GM19099 (cell line): ENCODE measurements around the gene CNOT2.

Experiments used
- POLR2A ChIP-seq: IDR thresholded peaks from 3 replicates; pipeline ENCODE4 v1.6.1; 2011; ENCODE audit warnings: low read depth; ENCODE audit not compliant: insufficient read length; ENCODE audit errors: extremely low read depth

CNOT2 gene

DNA sequence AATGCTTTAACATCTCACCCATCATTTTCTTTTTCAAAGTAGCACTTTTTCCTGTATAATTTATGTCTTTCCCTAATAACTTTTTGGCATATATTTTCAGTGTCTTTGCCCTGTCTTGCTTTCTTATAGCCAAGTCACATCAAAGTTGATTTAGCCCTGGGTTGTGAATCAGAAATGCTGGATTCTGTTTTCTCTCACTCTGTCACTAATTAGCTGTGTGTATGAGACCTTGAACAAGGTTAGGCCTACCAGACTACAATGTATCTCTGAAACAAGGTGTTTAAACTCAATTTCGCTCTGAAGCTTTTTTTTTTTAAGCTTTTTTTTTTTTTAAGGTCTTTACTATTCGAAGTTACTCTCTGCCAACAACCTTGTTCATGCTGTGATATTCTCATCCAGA lies 25.7 kb downstream of the CNOT2 start:
- no peak for TF ChIP-seq POLR2A

DNA sequence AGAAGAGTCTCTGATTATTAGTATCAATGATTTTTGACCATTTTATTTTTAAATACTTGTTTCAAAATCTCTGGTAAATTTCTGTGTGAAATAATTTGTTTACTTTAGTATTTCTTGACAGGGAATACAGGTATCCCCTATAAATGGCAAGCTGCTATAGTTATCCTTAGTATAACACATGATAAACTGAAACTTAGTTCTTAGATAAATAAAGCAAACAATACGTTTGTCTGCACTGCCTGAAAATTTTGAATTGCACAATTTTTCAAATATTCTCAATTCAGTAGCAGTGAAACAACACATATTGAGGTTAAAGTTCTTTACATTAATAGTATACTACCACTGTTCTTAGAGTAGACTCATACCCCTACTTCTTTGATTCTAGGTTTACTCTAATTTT lies 26.9 kb downstream of the CNOT2 start:
- no peak for TF ChIP-seq POLR2A

DNA sequence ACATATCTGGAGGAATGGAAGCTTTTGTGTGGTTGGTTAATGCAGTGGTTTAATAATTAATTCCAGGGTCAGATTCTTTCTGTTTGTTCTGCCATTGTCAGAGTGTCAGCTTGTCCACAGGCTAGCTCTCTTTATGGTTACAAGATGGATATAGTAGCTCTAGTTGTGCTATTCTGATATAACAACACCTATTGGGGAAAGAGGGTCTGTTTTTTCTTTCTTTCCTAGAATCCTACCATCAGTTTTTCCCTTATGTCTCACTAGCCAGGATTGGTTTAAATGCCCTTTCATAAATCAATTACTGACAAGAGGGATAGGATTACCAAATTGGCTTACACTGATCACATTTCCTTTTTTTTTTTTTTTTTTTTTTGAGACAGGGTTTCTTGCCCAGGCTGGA lies 27.8 kb downstream of the CNOT2 start:
- no peak for TF ChIP-seq POLR2A

DNA sequence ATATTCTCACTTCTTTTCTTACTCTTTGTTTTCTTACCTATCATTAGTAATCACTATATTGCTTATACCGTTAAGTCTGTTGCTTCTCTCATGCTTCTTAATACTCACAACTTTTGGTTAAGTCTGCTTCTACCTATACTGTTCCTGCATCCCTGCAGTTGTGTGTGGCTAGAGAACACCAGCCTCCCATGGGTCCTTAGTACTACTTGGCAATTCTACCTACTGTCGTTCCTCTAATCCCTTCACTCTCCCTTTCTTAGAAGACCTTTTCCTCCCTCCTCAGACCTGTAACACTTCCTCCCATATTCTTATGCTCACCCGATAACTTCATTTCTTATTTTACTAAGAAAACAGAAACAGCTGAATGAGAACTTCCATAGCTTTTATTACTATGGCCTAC lies 29.3 kb downstream of the CNOT2 start:
- TF ChIP-seq POLR2A = no peak

DNA sequence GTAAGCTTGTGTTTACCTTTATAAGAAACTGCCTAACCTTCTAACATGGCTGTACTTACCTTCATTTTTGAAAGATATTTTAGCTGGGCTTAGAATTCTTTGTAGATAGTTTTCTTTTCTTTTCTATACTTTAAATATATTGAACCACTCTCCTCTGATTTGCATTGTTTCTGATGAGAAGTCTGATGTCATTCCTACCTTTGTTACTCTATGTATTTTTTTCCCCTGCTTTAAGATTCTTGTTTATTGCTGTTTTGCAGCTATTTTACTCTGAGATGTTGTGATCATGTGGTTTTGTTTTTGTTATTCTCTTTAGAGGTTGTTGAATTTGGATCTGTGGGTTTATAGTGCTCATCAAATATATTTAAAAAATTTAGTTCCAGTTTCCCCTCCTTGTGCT lies 31.8 kb downstream of the CNOT2 start:
- TF ChIP-seq POLR2A = no peak

DNA sequence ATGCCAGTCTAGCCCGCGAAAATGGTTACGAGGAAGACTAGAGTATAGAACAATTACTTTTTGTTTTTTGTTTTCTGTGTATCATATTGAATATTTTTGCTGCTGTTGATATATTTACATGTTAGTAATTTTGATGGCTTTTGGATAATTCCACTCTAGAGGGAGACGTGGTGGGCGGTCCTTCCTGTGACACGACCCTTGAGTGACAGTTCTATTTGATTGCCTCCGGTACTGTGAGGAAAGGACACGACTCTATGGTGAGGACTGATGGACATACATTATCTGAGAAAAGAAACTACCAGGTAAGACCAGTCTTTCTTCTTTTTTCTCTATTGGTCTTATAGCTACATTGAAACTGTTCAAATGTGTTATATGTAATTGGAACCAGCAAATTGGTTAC lies 34.7 kb downstream of the CNOT2 start:
- no peak for TF ChIP-seq POLR2A

DNA sequence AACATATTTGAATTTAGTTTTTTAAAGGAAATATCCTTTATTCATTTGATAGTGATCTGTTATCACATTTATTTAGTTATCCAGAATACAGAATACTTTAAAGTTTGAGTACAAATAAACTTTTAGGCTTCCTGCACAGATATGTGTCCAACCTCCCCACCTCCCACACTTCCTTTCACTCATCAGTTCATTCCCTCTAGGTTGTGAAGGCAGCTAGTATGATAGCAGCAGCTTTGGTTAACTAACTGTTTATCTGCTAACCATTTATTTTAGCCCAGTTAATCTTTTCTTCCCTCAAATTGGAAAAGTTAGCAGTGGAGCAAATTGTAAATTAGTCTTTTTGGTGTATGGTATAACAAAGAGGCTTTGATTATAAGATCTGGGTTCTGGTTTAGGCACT lies 35.7 kb downstream of the CNOT2 start:
- TF ChIP-seq POLR2A = no peak

DNA sequence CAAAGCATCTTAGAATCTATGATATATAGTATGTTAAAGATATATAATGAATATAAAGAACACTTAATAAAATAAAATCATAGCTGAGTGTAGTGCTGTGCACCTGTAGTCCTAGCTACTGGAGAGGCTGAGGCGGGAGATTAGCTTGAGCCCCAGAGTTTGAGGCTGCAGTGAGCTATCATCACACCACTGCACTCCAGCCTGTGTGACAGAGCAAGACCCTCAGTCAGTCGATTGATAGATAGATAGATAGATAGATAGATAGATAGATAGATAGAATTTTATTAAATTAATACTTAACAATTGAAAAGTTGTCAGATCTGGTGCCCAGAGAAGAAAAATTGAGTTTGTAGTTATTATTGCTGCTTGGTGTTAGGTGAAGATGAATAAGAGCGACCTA lies 40.0 kb downstream of the CNOT2 start:
- TF ChIP-seq POLR2A = no peak

DNA sequence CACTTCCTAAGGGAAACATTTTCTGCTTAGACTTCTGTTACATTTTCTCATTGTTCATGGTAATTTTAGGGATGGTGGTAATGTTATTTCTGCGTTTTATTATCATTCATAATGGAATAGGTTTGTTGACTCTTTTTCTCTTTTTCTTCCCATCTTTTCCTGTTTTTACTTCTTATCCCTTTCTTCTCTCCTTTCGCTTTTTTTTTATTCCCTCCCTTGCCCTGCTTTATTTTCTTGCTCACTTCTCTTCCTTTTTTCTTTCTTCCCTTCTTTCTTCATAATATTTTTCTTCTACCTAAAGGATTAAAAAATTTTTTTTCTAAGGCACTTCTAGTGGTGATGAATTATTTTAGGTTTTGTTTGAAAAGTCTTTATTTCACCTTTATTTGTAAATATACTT lies 45.6 kb downstream of the CNOT2 start:
- TF ChIP-seq POLR2A = no peak

DNA sequence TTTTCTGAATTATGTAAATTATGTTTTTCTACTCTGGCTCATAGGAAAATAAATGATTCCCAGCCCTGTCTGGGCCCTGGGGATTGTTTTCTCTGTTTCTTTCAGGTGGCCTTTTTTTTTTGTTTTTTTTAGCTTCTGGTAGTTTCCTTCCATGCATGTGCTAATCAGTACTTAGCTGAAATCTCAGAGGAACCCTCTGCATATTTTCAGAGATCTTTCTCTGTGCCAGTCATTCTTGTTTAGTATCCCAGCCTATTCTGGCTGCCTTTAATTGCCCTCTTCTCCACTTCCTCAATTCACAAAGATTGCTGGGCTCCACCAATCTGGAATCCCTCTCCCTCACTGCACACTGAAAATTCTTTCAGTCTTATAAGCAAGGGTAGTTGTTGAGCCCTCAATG lies 46.9 kb downstream of the CNOT2 start:
- no peak for TF ChIP-seq POLR2A

DNA sequence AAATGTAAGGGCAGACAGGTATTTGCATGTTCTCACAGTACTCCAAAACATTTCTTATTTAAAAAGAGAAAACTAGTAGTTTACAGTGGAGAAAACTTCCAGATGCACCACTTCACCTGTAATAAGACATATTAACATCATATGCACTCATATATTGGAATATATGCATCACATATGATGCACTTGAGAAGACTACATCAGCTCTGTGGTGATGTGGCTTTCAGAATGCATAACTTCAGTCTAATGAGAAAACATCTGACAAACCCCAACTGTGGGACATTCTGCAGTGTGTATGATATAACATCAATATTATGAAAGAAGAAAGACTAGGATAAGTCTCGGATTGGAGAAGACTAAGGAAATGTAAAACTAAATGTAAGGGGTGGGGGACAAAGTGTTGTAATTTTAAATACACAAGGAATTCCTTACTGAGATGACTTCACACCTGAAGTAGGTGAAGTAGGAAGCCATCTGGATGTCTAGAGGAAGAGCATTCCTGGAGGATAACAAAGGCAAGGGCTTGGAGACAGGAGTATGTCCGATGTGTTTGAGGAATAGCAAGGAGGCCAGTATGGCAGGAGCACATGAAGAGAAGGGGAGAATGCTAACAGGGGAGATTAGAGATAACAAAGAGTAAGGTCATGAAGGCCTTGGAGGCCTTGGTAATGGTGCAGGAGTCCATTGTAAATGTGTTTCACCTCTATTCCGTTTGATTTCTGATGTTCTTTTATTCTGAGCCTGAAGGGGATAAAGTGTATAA lies 49.0 kb downstream of the CNOT2 start:
- no peak for TF ChIP-seq POLR2A

DNA sequence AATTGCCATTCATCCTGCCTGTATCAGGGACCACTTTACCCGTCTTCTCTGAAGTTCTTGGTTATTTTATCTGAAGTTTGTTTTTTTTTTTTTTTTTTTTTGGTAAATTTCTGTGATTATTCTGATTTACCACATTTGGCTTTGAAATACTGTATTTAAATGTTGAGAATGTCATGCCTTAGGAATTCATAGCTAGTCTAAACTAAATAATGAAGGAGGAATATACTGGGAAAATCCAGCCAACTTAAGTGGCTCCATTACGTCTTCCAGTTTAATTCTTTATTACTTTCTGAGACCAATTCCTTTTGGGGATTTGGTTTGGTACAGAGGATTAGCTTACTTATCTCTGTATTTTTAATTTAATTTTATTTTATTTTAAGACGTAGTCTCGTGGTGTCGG lies 62.6 kb downstream of the CNOT2 start:
- TF ChIP-seq POLR2A = no peak

DNA sequence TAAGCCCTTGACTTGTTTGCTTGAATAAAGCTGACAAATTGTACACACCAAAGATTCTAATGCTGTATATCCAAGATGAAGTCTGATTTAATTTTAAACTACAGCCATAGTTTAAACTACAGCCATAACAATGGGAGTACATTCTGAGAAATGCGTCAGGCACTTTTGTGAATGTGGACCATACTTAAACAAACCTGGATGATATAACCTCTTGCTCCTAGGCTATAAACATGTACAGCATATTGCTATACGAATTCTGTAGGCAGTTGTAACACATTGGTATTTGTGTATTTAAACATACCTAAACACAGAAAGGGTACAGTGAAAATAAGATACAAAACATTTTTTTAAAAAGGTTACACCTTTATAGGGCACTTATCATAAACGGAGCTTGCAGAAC lies 63.4 kb downstream of the CNOT2 start:
- TF ChIP-seq POLR2A = no peak

DNA sequence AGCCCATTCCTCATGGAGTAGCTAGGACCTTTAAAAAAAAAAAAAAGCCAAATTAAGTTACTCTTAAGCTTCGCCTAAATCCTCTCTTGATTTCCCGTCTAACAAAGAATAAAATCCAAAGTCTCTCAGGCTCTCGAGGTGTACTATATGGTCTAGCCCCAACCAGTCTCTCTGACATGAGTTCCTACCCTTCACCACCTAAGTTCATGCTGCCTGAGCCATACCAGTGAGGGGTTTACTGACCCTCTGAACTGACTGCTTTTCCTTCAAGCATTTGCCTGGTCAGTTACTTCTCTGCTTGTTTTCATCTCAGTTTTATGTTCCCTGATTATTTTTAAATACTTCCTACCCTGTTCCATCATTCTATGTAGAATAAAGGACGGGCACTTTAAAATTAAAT lies 64.6 kb downstream of the CNOT2 start:
- TF ChIP-seq POLR2A = no peak

DNA sequence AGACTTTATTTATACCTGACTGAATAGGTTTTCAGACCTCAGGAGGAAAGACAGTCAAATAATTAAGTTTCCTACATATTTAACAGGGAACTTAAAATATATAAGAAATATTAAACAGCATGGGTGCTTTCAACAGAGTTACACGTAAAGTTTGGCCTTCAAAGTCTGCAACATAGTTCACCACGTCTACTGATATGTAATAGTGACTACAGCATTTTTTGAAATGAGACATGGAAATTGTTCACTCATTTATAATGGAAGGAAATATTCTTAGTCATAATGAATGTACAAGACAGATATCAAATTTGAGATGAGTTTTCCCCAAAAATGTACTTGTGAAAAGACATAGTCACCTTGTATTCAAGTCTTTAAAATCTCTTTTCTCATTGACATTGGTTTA lies 66.1 kb downstream of the CNOT2 start:
- no peak for TF ChIP-seq POLR2A

DNA sequence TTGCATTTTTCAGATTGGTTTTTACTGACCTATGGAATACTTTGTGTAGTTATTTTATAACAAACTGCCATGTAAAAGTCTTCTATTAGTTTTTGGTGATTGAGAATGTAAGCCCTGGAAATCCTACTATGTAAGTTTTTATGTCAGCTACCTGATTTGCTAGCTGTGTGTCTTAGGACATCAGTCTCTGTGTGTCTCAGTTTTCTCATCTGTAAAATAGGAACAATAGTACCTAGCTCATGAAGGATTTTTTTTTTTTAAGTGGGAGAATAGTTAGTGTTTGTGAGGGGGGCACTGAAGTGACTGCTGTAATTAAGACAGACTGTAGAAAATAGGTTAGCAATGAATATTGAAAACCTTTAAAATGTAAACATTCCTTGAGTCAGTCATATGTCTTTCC lies 70.9 kb downstream of the CNOT2 start:
- no peak for TF ChIP-seq POLR2A

DNA sequence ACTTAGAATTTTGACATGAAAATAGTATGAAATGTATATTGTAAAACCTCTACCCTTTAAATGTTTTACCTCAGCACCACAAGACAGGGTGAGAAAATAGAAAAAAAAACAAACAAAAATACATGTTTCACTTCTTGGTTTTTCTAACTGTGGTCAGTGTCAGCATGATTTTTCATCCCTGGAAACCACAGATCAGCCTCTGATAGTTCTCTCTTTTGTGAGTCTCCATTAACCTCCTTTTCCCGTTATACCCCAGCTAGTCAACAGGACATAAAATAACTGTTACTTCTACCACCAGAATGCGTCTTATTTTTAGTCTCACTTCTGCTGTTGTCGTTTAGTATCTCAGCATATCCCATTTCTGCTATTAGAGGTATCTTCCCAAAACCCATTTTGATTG lies 74.5 kb downstream of the CNOT2 start:
- TF ChIP-seq POLR2A = no peak
